GM23338 (cell line): ENCODE results near the gene USH1G. TPM values are rescaled to one million over a fixed set of nuclear protein-coding genes. Genes with fewer than 3 reads are reported as not detected.
A peak's percentile ranks its signal among the peaks of the same experiment; 100 is the strongest.

ENCODE experiments used
- ATAC-seq: fragments of 200-7000 bp; cut with Tn5 transposase; 3 replicates; pipeline ENCODE4 v1.9.1; 2020
- DNase-seq: peaks from one replicate; pipeline ENCODE4 v3.0.0-alpha.2; 2015; ENCODE audit warnings: low spot score
- H2AFZ ChIP-seq: fragments of 200-600 bp; sonication (generic); 2 replicates; pipeline ENCODE4 v1.8.0; 2016; ENCODE audit warnings: antibody characterized with exemption, mild to moderate bottlenecking, moderate library complexity
- H3F3A ChIP-seq: fragments of 200-600 bp; sonication (generic); replicated peaks from 2 replicates; pipeline ENCODE4 v1.8.0; 2017; ENCODE audit warnings: antibody characterized with exemption, mixed run types, low read depth
- H3K27ac ChIP-seq: fragments of 200-600 bp; sonication (generic); 2 replicates; pipeline ENCODE4 v1.6.1; 2016; ENCODE audit warnings: low read depth
- H3K27me3 ChIP-seq: fragments of 200-600 bp; sonication (generic); 2 replicates; pipeline ENCODE4 v1.8.0; 2016; ENCODE audit warnings: mild to moderate bottlenecking, mixed run types, moderate library complexity; ENCODE audit not compliant: insufficient read depth
- H3K36me3 ChIP-seq: fragments of 200-600 bp; sonication (generic); 2 replicates; pipeline ENCODE4 v1.8.0; 2016; ENCODE audit warnings: mild to moderate bottlenecking; ENCODE audit not compliant: insufficient read depth
- H3K4me1 ChIP-seq: fragments of 200-600 bp; sonication (generic); 2 replicates; pipeline ENCODE4 v1.8.0; 2016; ENCODE audit warnings: mild to moderate bottlenecking, moderate library complexity; ENCODE audit not compliant: insufficient read depth
- H3K4me2 ChIP-seq: fragments of 200-600 bp; sonication (generic); 2 replicates; pipeline ENCODE4 v1.7.1; 2017; ENCODE audit warnings: mixed run types
- H3K4me3 ChIP-seq: fragments of 200-600 bp; sonication (generic); 2 replicates; pipeline ENCODE4 v1.6.1; 2016; ENCODE audit warnings: mixed run types
- H3K79me2 ChIP-seq: fragments of 200-600 bp; sonication (generic); replicated peaks from 2 replicates; pipeline ENCODE4 v1.8.0; 2017; ENCODE audit warnings: mild to moderate bottlenecking; ENCODE audit not compliant: insufficient read depth
- H3K9me2 ChIP-seq: fragments of 200-600 bp; sonication (generic); 2 replicates; pipeline ENCODE4 v1.8.0; 2017; ENCODE audit not compliant: insufficient read depth
- H4K20me1 ChIP-seq: fragments of 200-600 bp; sonication (generic); replicated peaks from 2 replicates; pipeline ENCODE4 v1.8.0; 2017; ENCODE audit warnings: mild to moderate bottlenecking; ENCODE audit not compliant: insufficient read depth
- H3K27ac Mint-ChIP-seq: 2 replicates; pipeline ENCODE4 v1.8.0; 2020; ENCODE audit warnings: inconsistent platforms, mild to moderate bottlenecking, moderate library complexity, mixed read lengths
- H3K27me3 Mint-ChIP-seq: 3 replicates; pipeline ENCODE4 v1.8.0; 2022; ENCODE audit warnings: low read depth, mild to moderate bottlenecking, moderate library complexity, mixed read lengths, inconsistent platforms; ENCODE audit not compliant: insufficient read depth, poor library complexity
- H3K36me3 Mint-ChIP-seq: 3 replicates; pipeline ENCODE4 v1.8.0; 2021; ENCODE audit warnings: low read depth, mild to moderate bottlenecking, inconsistent platforms, moderate library complexity, mixed read lengths
- H3K4me1 Mint-ChIP-seq: 3 replicates; pipeline ENCODE4 v1.8.0; 2020; ENCODE audit warnings: mild to moderate bottlenecking, inconsistent platforms, mixed read lengths
- H3K4me3 Mint-ChIP-seq: 3 replicates; pipeline ENCODE4 v1.8.0; 2021; ENCODE audit warnings: moderate library complexity, mild to moderate bottlenecking, inconsistent platforms, mixed read lengths
- H3K9me3 Mint-ChIP-seq: 3 replicates; pipeline ENCODE4 v1.8.0; 2020; ENCODE audit warnings: moderate library complexity, mild to moderate bottlenecking, inconsistent platforms, mixed read lengths
- CREB1 ChIP-seq: fragments of 250-450 bp; sonication (Bioruptor Pico); IDR thresholded peaks from 2 replicates; pipeline ENCODE4 v1.5.0; 2020; ENCODE audit warnings: low read depth, mild to moderate bottlenecking, moderate library complexity
- EZH2 ChIP-seq: fragments of 200-600 bp; sonication (generic); IDR thresholded peaks from one replicate; pipeline ENCODE4 v1.8.0; 2017; ENCODE audit warnings: antibody characterized with exemption, mild to moderate bottlenecking, low read depth; ENCODE audit not compliant: unreplicated experiment
- EZH2phosphoT487 ChIP-seq: fragments of 200-600 bp; sonication (generic); IDR thresholded peaks from one replicate; pipeline ENCODE4 v1.8.1; 2018; ENCODE audit warnings: antibody characterized with exemption; ENCODE audit not compliant: unreplicated experiment
- JUNB ChIP-seq: IDR thresholded peaks from one replicate; pipeline ENCODE4 v1.6.1; 2016; ENCODE audit warnings: antibody characterized with exemption; ENCODE audit not compliant: unreplicated experiment
- NANOG ChIP-seq: IDR thresholded peaks from 2 replicates; pipeline ENCODE4 v1.6.1; 2016; ENCODE audit warnings: antibody characterized with exemption, borderline replicate concordance
- POLR2AphosphoS5 ChIP-seq: IDR thresholded peaks from 2 replicates; pipeline ENCODE4 v1.6.1; 2016; ENCODE audit warnings: antibody characterized with exemption, low read depth
- STAT1 ChIP-seq: IDR thresholded peaks from one replicate; pipeline ENCODE4 v1.6.1; 2016; ENCODE audit warnings: antibody characterized with exemption; ENCODE audit not compliant: unreplicated experiment
- ZNF114 ChIP-seq: fragments of 250-450 bp; sonication (Bioruptor Pico); IDR thresholded peaks from 2 replicates; pipeline ENCODE4 v1.5.0; 2020; ENCODE audit warnings: mild to moderate bottlenecking, moderate library complexity
- ZNF331 ChIP-seq: fragments of 250-450 bp; sonication (Bioruptor Pico); IDR thresholded peaks from 2 replicates; pipeline ENCODE4 v1.5.0; 2020; ENCODE audit warnings: low read depth, mild to moderate bottlenecking, moderate library complexity
- polyA plus RNA-seq: library from polyadenylated mRNA; unstranded; fragments of >200 nt; fragmentation: Nextera tagmentation; extraction: Ambion mirVana; gene quantifications from 2 replicates; pipeline ENCODE4 v1.2.1, GENCODE V29; 2016
- total RNA-seq: library from RNA; depleted of rRNA; stranded (reverse); fragments of >200 nt; shearing (Covaris generic); gene quantifications from 2 replicates; pipeline ENCODE4 v1.2.3, GENCODE V29; 2014
- TF ChIP-seq, protein P1 (sequence below): IDR thresholded peaks from one replicate; pipeline ENCODE4 v1.6.1; 2018; ENCODE audit warnings: antibody characterized with exemption; ENCODE audit not compliant: unreplicated experiment
- TF ChIP-seq, protein P2 (sequence below): fragments of 250-450 bp; sonication (Bioruptor Pico); IDR thresholded peaks from 2 replicates; pipeline ENCODE4 v1.5.0; 2020; ENCODE audit warnings: mild to moderate bottlenecking, moderate library complexity
- TF ChIP-seq, protein P3 (sequence below): IDR thresholded peaks from 2 replicates; pipeline ENCODE4 v1.6.1; 2016; ENCODE audit warnings: antibody characterized with exemption
- TF ChIP-seq, protein P4 (sequence below), 2 experiments: fragments of 200-600 bp in 1 of 2; sonication (generic) in 1 of 2; conservative IDR thresholded peaks; 2 replicates each; pipeline versions ENCODE4 v1.5.1 to v1.6.1; 2016 to 2017; ENCODE audit warnings: antibody characterized with exemption in 2 of 2, low read depth in 2 of 2, mild to moderate bottlenecking in 2 of 2, moderate library complexity in 1 of 2

The USH1G gene
- total and polyA plus RNA-seq, 2 experiments from 2014 or later, result 0.34 to 1.7 TPM

DNA sequence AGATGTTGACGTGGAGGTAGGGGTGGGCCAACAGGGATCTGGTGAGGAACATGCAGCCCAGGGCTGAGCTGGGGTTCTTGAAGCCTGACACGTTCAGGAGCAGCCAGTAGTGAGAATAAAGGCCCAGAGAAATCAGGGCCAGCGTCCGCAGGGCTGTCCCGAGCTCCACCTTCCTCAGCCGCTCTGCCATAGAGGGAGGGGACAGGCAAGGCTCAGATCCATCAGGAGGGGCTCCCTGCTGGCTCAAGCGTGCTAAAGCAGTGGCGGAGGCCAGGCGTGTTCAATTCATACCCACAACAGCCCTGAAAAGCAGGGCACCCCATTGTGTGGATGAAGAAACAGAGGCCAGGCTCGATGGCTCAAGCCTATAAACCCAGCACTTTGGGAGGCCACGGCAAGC is 42.0 kb downstream of the USH1G start:
- Histone ChIP-seq H4K20me1 (no peaks in the 10 kb centered on the region), H3K9me2 (no peaks in the 10 kb centered on the region), H3K27me3 (no peaks in the 10 kb centered on the region), H3F3A (no peaks in the 10 kb centered on the region), H3K4me3 (no peak overlapping the region), H3K4me2 (no peak overlapping the region), H3K4me1 (peaks cover 6% of the 10 kb centered on the region; the same call in 1 of the 2 replicates), H3K36me3 (no peaks in the 10 kb centered on the region), H2AFZ (no peak overlapping the region), H3K79me2 (no peaks in the 10 kb centered on the region), H3K27ac (no peak overlapping the region)
- H3K9me3 Mint-ChIP-seq, result no peaks in the 10 kb centered on the region
- H3K4me3 Mint-ChIP-seq, result no peak overlapping the region
- no peak for TF ChIP-seq NANOG
- TF ChIP-seq, protein P1, sequence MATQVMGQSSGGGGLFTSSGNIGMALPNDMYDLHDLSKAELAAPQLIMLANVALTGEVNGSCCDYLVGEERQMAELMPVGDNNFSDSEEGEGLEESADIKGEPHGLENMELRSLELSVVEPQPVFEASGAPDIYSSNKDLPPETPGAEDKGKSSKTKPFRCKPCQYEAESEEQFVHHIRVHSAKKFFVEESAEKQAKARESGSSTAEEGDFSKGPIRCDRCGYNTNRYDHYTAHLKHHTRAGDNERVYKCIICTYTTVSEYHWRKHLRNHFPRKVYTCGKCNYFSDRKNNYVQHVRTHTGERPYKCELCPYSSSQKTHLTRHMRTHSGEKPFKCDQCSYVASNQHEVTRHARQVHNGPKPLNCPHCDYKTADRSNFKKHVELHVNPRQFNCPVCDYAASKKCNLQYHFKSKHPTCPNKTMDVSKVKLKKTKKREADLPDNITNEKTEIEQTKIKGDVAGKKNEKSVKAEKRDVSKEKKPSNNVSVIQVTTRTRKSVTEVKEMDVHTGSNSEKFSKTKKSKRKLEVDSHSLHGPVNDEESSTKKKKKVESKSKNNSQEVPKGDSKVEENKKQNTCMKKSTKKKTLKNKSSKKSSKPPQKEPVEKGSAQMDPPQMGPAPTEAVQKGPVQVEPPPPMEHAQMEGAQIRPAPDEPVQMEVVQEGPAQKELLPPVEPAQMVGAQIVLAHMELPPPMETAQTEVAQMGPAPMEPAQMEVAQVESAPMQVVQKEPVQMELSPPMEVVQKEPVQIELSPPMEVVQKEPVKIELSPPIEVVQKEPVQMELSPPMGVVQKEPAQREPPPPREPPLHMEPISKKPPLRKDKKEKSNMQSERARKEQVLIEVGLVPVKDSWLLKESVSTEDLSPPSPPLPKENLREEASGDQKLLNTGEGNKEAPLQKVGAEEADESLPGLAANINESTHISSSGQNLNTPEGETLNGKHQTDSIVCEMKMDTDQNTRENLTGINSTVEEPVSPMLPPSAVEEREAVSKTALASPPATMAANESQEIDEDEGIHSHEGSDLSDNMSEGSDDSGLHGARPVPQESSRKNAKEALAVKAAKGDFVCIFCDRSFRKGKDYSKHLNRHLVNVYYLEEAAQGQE, result no peak
- TF ChIP-seq POLR2AphosphoS5, result no peak
- TF ChIP-seq ZNF331 (CRISPR knock-in tag), result no peak
- no peak for TF ChIP-seq CREB1 (CRISPR knock-in tag)
- TF ChIP-seq EZH2phosphoT487, result no peak
- TF ChIP-seq ZNF114 (CRISPR knock-in tag), result no peak
- TF ChIP-seq JUNB, result no peak
- TF ChIP-seq, protein P2, sequence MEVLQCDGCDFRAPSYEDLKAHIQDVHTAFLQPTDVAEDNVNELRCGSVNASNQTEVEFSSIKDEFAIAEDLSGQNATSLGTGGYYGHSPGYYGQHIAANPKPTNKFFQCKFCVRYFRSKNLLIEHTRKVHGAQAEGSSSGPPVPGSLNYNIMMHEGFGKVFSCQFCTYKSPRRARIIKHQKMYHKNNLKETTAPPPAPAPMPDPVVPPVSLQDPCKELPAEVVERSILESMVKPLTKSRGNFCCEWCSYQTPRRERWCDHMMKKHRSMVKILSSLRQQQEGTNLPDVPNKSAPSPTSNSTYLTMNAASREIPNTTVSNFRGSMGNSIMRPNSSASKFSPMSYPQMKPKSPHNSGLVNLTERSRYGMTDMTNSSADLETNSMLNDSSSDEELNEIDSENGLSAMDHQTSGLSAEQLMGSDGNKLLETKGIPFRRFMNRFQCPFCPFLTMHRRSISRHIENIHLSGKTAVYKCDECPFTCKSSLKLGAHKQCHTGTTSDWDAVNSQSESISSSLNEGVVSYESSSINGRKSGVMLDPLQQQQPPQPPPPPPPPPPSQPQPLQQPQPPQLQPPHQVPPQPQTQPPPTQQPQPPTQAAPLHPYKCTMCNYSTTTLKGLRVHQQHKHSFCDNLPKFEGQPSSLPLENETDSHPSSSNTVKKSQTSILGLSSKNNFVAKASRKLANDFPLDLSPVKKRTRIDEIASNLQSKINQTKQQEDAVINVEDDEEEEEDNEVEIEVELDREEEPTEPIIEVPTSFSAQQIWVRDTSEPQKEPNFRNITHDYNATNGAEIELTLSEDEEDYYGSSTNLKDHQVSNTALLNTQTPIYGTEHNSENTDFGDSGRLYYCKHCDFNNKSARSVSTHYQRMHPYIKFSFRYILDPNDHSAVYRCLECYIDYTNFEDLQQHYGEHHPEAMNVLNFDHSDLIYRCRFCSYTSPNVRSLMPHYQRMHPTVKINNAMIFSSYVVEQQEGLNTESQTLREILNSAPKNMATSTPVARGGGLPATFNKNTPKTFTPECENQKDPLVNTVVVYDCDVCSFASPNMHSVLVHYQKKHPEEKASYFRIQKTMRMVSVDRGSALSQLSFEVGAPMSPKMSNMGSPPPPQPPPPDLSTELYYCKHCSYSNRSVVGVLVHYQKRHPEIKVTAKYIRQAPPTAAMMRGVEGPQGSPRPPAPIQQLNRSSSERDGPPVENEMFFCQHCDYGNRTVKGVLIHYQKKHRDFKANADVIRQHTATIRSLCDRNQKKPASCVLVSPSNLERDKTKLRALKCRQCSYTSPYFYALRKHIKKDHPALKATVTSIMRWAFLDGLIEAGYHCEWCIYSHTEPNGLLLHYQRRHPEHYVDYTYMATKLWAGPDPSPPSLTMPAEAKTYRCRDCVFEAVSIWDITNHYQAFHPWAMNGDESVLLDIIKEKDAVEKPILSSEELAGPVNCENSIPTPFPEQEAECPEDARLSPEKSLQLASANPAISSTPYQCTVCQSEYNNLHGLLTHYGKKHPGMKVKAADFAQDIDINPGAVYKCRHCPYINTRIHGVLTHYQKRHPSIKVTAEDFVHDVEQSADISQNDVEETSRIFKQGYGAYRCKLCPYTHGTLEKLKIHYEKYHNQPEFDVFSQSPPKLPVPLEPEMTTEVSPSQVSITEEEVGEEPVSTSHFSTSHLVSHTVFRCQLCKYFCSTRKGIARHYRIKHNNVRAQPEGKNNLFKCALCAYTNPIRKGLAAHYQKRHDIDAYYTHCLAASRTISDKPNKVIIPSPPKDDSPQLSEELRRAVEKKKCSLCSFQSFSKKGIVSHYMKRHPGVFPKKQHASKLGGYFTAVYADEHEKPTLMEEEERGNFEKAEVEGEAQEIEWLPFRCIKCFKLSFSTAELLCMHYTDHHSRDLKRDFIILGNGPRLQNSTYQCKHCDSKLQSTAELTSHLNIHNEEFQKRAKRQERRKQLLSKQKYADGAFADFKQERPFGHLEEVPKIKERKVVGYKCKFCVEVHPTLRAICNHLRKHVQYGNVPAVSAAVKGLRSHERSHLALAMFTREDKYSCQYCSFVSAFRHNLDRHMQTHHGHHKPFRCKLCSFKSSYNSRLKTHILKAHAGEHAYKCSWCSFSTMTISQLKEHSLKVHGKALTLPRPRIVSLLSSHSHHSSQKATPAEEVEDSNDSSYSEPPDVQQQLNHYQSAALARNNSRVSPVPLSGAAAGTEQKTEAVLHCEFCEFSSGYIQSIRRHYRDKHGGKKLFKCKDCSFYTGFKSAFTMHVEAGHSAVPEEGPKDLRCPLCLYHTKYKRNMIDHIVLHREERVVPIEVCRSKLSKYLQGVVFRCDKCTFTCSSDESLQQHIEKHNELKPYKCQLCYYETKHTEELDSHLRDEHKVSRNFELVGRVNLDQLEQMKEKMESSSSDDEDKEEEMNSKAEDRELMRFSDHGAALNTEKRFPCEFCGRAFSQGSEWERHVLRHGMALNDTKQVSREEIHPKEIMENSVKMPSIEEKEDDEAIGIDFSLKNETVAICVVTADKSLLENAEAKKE (CRISPR knock-in tag), result no peak
- TF ChIP-seq, protein P3, sequence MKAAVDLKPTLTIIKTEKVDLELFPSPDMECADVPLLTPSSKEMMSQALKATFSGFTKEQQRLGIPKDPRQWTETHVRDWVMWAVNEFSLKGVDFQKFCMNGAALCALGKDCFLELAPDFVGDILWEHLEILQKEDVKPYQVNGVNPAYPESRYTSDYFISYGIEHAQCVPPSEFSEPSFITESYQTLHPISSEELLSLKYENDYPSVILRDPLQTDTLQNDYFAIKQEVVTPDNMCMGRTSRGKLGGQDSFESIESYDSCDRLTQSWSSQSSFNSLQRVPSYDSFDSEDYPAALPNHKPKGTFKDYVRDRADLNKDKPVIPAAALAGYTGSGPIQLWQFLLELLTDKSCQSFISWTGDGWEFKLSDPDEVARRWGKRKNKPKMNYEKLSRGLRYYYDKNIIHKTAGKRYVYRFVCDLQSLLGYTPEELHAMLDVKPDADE, result no peak
- TF ChIP-seq, protein P4, sequence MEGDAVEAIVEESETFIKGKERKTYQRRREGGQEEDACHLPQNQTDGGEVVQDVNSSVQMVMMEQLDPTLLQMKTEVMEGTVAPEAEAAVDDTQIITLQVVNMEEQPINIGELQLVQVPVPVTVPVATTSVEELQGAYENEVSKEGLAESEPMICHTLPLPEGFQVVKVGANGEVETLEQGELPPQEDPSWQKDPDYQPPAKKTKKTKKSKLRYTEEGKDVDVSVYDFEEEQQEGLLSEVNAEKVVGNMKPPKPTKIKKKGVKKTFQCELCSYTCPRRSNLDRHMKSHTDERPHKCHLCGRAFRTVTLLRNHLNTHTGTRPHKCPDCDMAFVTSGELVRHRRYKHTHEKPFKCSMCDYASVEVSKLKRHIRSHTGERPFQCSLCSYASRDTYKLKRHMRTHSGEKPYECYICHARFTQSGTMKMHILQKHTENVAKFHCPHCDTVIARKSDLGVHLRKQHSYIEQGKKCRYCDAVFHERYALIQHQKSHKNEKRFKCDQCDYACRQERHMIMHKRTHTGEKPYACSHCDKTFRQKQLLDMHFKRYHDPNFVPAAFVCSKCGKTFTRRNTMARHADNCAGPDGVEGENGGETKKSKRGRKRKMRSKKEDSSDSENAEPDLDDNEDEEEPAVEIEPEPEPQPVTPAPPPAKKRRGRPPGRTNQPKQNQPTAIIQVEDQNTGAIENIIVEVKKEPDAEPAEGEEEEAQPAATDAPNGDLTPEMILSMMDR (conservative IDR thresholded peaks at IDR 0.05; ENCODE audit: low read depth in 2 of 2), result no peak
- no peak for TF ChIP-seq STAT1
- TF ChIP-seq EZH2, result no peak
- no peaks in the 10 kb centered on the region for H3K36me3 Mint-ChIP-seq
- DNase-seq (no peak), ATAC-seq (peak; percentile 33; the same call in 2 of the 3 replicates)
- H3K27ac Mint-ChIP-seq, result no peak overlapping the region
- H3K27me3 Mint-ChIP-seq, result peaks cover 11% of the 10 kb centered on the region
- peaks cover 12% of the 10 kb centered on the region for H3K4me1 Mint-ChIP-seq
